Adrenal gland (tissue), 12 donors: ENCODE results near the gene SORBS1. TPM values are rescaled to one million over a fixed set of nuclear protein-coding genes. Genes with fewer than 3 reads are reported as not detected.

Experiments used
- DNase-seq, 7 donors: peaks; one replicate each; pipeline ENCODE4 v3.0.0-alpha.2; 2019 to 2020
- H3K27ac ChIP-seq, 5 donors: fragments of 200-600 bp; sonication (generic) in 4 of 5; 1 replicate in 3 of 5; 2 replicates in 2 of 5; pipeline versions ENCODE4 v1.5.1 to v1.8.0; 2016 to 2020; ENCODE audit warnings: mild to moderate bottlenecking in 1 of 5
- H3K27me3 ChIP-seq: fragments of 200-600 bp; 2 replicates; pipeline ENCODE4 v1.8.0; 2021
- H3K36me3 ChIP-seq, 2 donors: fragments of 200-600 bp; replicated peaks in 1 of 2; 1 replicate in 1 of 2; 2 replicates in 1 of 2; pipeline versions ENCODE4 v1.5.1 to v1.8.0; 2018 to 2022
- H3K4me1 ChIP-seq, 2 donors: fragments of 200-600 bp; replicated peaks in 1 of 2; 1 replicate in 1 of 2; 2 replicates in 1 of 2; pipeline versions ENCODE4 v1.5.1 to v1.8.0; 2018 to 2021
- H3K4me3 ChIP-seq, 4 donors: fragments of 200-600 bp; sonication (generic) in 3 of 4; one replicate each; pipeline ENCODE4 v1.5.1; 2016 to 2018
- H3K9me3 ChIP-seq, 3 donors: fragments of 200-600 bp; sonication (generic) in 1 of 3; replicated peaks in 1 of 3; 1 replicate in 2 of 3; 2 replicates in 1 of 3; pipeline versions ENCODE4 v1.5.1 to v1.8.0; 2016 to 2021
- POLR2A ChIP-seq, 2 donors: fragments of 450-650 bp; IDR thresholded peaks; one replicate each; pipeline ENCODE4 v1.6.1; 2017; ENCODE audit warnings: antibody characterized with exemption in 2 of 2, mild to moderate bottlenecking in 2 of 2, moderate library complexity in 1 of 2
- WGBS, 4 donors: extraction: QIAGEN DNeasy Blood & Tissue Kit in 2 of 4; methylation state at CpG; one replicate each; pipeline versions ENCODE4 v1.1.5 to v1.1.7; 2013 to 2017; 5-methylcytosine and 5-hydroxymethylcytosine counted together
- intact Hi-C, 2 donors: fragments of 100-400 bp; cut with DNase I; formaldehyde crosslinking; loops; one replicate each; pipeline versions ENCODE4 v1.14.1 to v1.15.0; 2022 to 2023
- polyA plus RNA-seq, 3 donors: library from polyadenylated mRNA; stranded (reverse); fragments of 200-250 nt in 2 of 3; fragments of 350-450 nt in 1 of 3; fragmentation: Illumina TruSeq in 1 of 3; extraction: RNeasy Lipid Tissue Mini Kit (QIAGEN cat#74804) in 1 of 3; gene quantifications; one replicate each; pipeline ENCODE4 v1.2.3, GENCODE V29; 2013 to 2014
- total RNA-seq, 9 donors: library from RNA; depleted of rRNA in 4 of 9; stranded (reverse); fragments of >200 nt in 4 of 9; fragments of 120-200 nt in 1 of 9; fragmentation: NEBNext Ultra II Directional in 1 of 9; extraction: Animal tissue kit (Norgen Biotek cat#: 25700) in 1 of 9; gene quantifications; one replicate each; pipeline versions ENCODE4 v1.1.0 to v1.2.4, GENCODE V29; 2013 to 2023
- TF ChIP-seq, protein P1 (sequence below), 6 experiments: fragments of 450-650 bp in 4 of 6; fragments of 200-600 bp in 2 of 6; sonication (generic) in 1 of 6; IDR thresholded peaks; 1 replicate in 5 of 6; 2 replicates in 1 of 6; pipeline versions ENCODE4 v1.5.1 to v1.8.0; 2016 to 2021; ENCODE audit warnings: antibody characterized with exemption in 6 of 6, mild to moderate bottlenecking in 2 of 6, moderate library complexity in 1 of 6
- donor health status: healthy with polysubstance abuse.
- donor health status: Bipolar disorder and iron deficiency.
- donor health status: DM: yes; HTN: yes; CAD: no.
- donor health status: DM: no; HTN: no; CAD: no.
- donor health status: DM: no; HTN: no; CAD: no.
- donor health status: DM: yes; HTN: yes; CAD: no.

The SORBS1 gene
- total and polyA plus RNA-seq, 12 donors: 9.5 to 43.4 (median 19.0) TPM

DNA sequence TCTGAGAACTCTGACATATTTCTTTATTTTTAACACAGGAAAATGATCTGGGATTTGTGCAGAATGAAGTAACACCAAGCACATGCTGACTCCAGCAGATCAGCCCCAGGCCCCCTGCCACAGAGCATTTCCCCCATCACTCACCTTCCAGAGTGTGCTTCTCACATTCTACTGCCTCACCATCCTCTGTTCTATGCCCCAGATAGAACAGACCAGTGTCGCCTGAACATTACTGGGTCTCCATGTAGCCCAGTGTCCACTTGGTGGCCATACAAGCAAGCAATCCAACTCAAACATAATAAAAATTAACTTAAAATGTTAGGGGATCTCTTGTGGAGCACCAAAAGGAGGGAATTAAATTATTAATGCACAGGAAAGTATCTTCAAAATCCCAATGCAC lies 58.8 kb downstream of the SORBS1 start:
- WGBS, 4 donors: 90 to 100% (median 99%) methylated on average over 1 of the region's 1 CpG
- TF ChIP-seq POLR2A (IDR thresholded peaks at IDR 0.05): no peak
- TF ChIP-seq, protein P1, sequence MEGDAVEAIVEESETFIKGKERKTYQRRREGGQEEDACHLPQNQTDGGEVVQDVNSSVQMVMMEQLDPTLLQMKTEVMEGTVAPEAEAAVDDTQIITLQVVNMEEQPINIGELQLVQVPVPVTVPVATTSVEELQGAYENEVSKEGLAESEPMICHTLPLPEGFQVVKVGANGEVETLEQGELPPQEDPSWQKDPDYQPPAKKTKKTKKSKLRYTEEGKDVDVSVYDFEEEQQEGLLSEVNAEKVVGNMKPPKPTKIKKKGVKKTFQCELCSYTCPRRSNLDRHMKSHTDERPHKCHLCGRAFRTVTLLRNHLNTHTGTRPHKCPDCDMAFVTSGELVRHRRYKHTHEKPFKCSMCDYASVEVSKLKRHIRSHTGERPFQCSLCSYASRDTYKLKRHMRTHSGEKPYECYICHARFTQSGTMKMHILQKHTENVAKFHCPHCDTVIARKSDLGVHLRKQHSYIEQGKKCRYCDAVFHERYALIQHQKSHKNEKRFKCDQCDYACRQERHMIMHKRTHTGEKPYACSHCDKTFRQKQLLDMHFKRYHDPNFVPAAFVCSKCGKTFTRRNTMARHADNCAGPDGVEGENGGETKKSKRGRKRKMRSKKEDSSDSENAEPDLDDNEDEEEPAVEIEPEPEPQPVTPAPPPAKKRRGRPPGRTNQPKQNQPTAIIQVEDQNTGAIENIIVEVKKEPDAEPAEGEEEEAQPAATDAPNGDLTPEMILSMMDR (IDR thresholded peaks at IDR 0.05): no peak
- H3K36me3 ChIP-seq: no peaks in the 10 kb centered on the region
- H3K27me3 ChIP-seq: no peaks in the 10 kb centered on the region
- no peak for DNase-seq
- peak overlapping the region in 1 of 5 donors; percentile 7 for H3K27ac ChIP-seq
- intact Hi-C loops: no loop called here
- no peak overlapping the region for H3K4me3 ChIP-seq
- no peaks in the 10 kb centered on the region for H3K9me3 ChIP-seq
- peaks cover 0 to 8% of the 10 kb centered on the region in 2 donors for H3K4me1 ChIP-seq

DNA sequence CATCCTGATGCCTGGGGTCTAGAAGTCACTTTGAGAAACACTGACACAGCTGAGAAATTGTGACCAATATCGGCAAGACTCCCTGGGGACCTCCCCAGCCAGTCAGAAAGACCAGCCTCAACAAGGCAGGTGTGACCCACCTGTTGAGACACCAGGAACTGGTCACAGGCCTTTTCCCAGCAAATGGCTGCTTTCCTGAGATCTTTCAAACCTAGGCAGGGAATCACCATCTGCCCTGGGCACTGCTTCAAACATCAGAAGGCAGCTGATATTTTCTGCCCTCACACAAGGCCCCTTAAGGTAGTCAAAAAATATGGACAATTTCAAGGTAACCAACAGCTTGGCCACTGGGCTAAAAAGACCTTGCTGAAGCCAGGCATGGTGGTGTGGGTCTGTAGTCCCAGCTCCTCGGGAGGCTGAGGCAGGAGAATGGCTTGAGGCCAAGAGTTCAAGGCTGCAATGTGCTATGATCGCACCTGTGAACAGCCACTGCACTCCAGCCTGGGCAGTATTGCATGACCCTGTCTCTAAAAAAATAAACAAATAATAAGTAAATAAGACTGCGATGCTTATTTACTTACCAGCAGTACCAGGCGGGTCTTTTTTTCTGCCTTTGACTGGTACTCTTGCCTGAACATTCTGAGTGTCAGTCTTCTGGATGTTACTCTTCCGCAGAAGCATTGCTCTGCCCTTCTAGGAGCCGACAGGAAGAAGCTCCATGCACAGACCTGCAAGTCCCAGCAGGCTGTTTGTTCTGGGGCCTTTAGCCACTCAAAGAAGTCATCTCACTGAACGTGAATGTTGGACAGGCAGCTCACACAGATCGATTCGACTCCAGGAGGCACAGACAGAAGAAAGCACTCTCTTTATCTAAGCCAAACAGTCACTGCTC lies 59.7 kb downstream of the SORBS1 start:
- Histone ChIP-seq H3K9me3 (no peaks in the 10 kb centered on the region), H3K27me3 (no peaks in the 10 kb centered on the region), H3K4me3 (no peak overlapping the region), H3K27ac (no peak overlapping the region), H3K4me1 (peaks cover 0 to 4% of the 10 kb centered on the region in 2 donors), H3K36me3 (no peaks in the 10 kb centered on the region)
- intact Hi-C loops: no loop called here
- WGBS, 4 donors: 71 to 75% (median 73%) methylated on average over 9 to 10 of the region's 10 CpGs
- TF ChIP-seq, protein P1 (IDR thresholded peaks at IDR 0.05): no peak
- no peak for DNase-seq

DNA sequence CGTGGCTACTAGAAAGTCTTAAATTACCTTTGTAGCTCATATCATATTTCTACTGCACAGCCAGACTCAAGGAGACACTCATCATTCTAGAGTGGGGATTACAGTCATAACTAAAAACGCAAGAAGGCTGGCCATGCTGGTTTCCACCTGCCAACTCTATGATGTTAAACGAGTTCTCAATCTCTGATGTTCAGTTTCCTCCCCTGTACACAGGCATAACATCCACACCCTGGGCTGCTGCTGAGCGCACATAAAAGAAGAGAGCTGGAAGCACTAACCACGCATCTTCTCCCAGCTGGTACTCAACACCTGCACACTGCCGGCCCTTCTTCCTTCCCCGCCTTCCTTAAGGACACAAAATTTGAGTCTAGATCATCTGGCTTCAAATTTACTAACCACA lies 60.5 kb downstream of the SORBS1 start:
- TF ChIP-seq, protein P1 (IDR thresholded peaks at IDR 0.05): no peak
- TF ChIP-seq POLR2A (IDR thresholded peaks at IDR 0.05): no peak
- Histone ChIP-seq H3K27me3 (no peaks in the 10 kb centered on the region), H3K4me1 (peaks cover 0 to 4% of the 10 kb centered on the region in 2 donors), H3K36me3 (no peaks in the 10 kb centered on the region), H3K27ac (no peak overlapping the region), H3K4me3 (no peak overlapping the region), H3K9me3 (no peaks in the 10 kb centered on the region)
- intact Hi-C loops: no loop called here
- no peak for DNase-seq
- 83 to 86% (median 84%) methylated on average over 7 of the region's 7 CpGs for WGBS, 4 donors

DNA sequence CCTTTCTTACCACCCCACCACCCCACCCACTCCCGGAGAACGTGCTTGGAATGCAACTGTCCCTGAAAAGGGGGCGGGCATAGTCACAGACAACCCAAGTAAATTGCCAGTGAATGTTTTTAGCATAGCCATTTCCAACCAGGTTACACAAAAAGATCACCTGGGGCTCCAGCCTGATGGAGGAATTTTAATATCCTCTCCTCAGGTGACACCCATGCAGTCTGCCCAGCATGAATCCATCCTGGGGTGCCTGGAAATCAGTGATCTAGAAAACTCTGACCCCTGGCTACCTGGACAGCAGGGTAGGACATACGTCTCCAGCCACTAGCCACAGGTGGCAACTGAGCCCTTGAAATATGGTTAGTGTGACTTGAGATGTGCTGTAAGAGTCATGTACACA lies 61.1 kb downstream of the SORBS1 start:
- 83 to 87% (median 85%) methylated on average over 4 of the region's 4 CpGs for WGBS, 4 donors
- Histone ChIP-seq H3K4me1 (peaks cover 0 to under 1% of the 10 kb centered on the region in 2 donors), H3K36me3 (no peaks in the 10 kb centered on the region), H3K27me3 (no peaks in the 10 kb centered on the region), H3K27ac (peak overlapping the region in 1 of 5 donors; percentile 56), H3K4me3 (no peak overlapping the region), H3K9me3 (no peaks in the 10 kb centered on the region)
- no peak for DNase-seq
- intact Hi-C loops: no loop called here
- TF ChIP-seq POLR2A (IDR thresholded peaks at IDR 0.05): no peak
- TF ChIP-seq, protein P1 (IDR thresholded peaks at IDR 0.05): no peak
